Naive thymus-derived CD4-positive, alpha-beta T cell (primary cell): Measurements from ENCODE around the gene IMP3. TPM values are rescaled to one million over a fixed set of nuclear protein-coding genes. Genes with fewer than 3 reads are reported as not detected.
A peak's percentile ranks its signal among the peaks of the same experiment; 100 is the strongest.

Experiments used
- ATAC-seq: fragments of 150-1000 bp; cut with Tn5 transposase; 2 replicates; pipeline ENCODE4 v1.10.0; 2021; ENCODE audit warnings: mild to moderate bottlenecking, moderate library complexity
- CTCF ChIA-PET: fragments of 350-600 bp; sonication (Branson Sonifier 250); formaldehyde crosslinking; loops from one replicate; lab custom pipeline; 2021; ENCODE audit warnings: antibody characterized with exemption; lab: Charles Lee
- POLR2A ChIA-PET: fragments of 350-600 bp; sonication (Branson Sonifier 250); formaldehyde crosslinking; loops from one replicate; lab custom pipeline; 2021; ENCODE audit warnings: antibody characterized with exemption, inconsistent platforms; lab: Charles Lee
- DNase-seq, 9 donors: peaks; one replicate each; pipeline versions ENCODE4 v3.0.0 to v3.0.0-alpha.2; 2020 to 2022; ENCODE audit warnings: mixed read lengths in 1 of 9
- H3K27ac ChIP-seq: one replicate; pipeline ENCODE4 v1.7.0; 2013; ENCODE audit warnings: mild to moderate bottlenecking, low read depth, low read length, moderate library complexity
- H3K27me3 ChIP-seq, 2 donors: one replicate each; pipeline ENCODE4 v1.7.0; 2013; ENCODE audit warnings: low read length in 2 of 2, mild to moderate bottlenecking in 2 of 2, moderate library complexity in 2 of 2; ENCODE audit not compliant: control insufficient read depth in 2 of 2, insufficient read depth in 2 of 2
- H3K36me3 ChIP-seq, 3 experiments: 1 replicate in 2 of 3; 2 replicates in 1 of 3; pipeline ENCODE4 v1.7.0; 2013; ENCODE audit warnings: low read length in 3 of 3, mild to moderate bottlenecking in 3 of 3, moderate library complexity in 1 of 3; ENCODE audit not compliant: insufficient read depth in 3 of 3, control insufficient read depth in 2 of 3
- H3K4me1 ChIP-seq, 2 donors: one replicate each; pipeline ENCODE4 v1.7.0; 2013; ENCODE audit warnings: low read length in 2 of 2, mild to moderate bottlenecking in 2 of 2, moderate library complexity in 1 of 2; ENCODE audit not compliant: control insufficient read depth in 2 of 2, insufficient read depth in 2 of 2
- H3K4me3 ChIP-seq: 2 replicates; pipeline ENCODE4 v1.7.0; 2013; ENCODE audit warnings: mild to moderate bottlenecking, low read length
- H3K9me3 ChIP-seq, 3 experiments: 1 replicate in 2 of 3; 2 replicates in 1 of 3; pipeline ENCODE4 v1.7.0; 2013; ENCODE audit warnings: low read length in 3 of 3; ENCODE audit not compliant: control insufficient read depth in 2 of 3
- H3K27ac Mint-ChIP-seq, 9 donors: one replicate each; pipeline ENCODE4 v1.8.0; 2020 to 2022; ENCODE audit warnings: mixed read lengths in 9 of 9, mild to moderate bottlenecking in 8 of 9, moderate library complexity in 5 of 9, inconsistent platforms in 2 of 9
- H3K27me3 Mint-ChIP-seq, 5 donors: one replicate each; pipeline ENCODE4 v1.8.0; 2021 to 2022; ENCODE audit warnings: mixed read lengths in 5 of 5, mild to moderate bottlenecking in 1 of 5
- H3K36me3 Mint-ChIP-seq, 5 donors: one replicate each; pipeline ENCODE4 v1.8.0; 2020 to 2022; ENCODE audit warnings: mixed read lengths in 5 of 5, mild to moderate bottlenecking in 3 of 5, inconsistent platforms in 1 of 5
- H3K4me1 Mint-ChIP-seq, 7 donors: one replicate each; pipeline ENCODE4 v1.8.0; 2020 to 2022; ENCODE audit warnings: mixed read lengths in 7 of 7, mild to moderate bottlenecking in 3 of 7, inconsistent platforms in 1 of 7
- H3K4me3 Mint-ChIP-seq, 10 donors: one replicate each; pipeline ENCODE4 v1.8.0; 2020 to 2022; ENCODE audit warnings: mild to moderate bottlenecking in 10 of 10, mixed read lengths in 10 of 10, moderate library complexity in 6 of 10, inconsistent platforms in 2 of 10
- H3K9me3 Mint-ChIP-seq, 11 donors: one replicate each; pipeline ENCODE4 v1.8.0; 2020 to 2022; ENCODE audit warnings: mixed read lengths in 11 of 11, mild to moderate bottlenecking in 4 of 11, inconsistent platforms in 1 of 11, moderate library complexity in 1 of 11
- intact Hi-C, 2 donors: fragments of 100-400 bp; cut with micrococcal nuclease; formaldehyde crosslinking; loops; one replicate each; pipeline ENCODE4 v1.15.1; 2023
- polyA plus RNA-seq, 2 donors: library from polyadenylated mRNA; unstranded; fragments of 300-500 nt; fragmentation: Illumina TruSeq; gene quantifications; one replicate each; pipeline ENCODE4 v1.2.3, GENCODE V29; 2021
- total RNA-seq, 6 experiments: library from RNA in 5 of 6; stranded (reverse) in 5 of 6; gene quantifications; 1 replicate in 5 of 6; 2 replicates in 1 of 6; pipeline ENCODE4 v1.2.3 and lab custom pipeline; 2021 to 2026

IMP3 gene
- total and polyA plus RNA-seq, 7 experiments from 2014 or later, result 32.3 to 325 (median 97.6) TPM

DNA sequence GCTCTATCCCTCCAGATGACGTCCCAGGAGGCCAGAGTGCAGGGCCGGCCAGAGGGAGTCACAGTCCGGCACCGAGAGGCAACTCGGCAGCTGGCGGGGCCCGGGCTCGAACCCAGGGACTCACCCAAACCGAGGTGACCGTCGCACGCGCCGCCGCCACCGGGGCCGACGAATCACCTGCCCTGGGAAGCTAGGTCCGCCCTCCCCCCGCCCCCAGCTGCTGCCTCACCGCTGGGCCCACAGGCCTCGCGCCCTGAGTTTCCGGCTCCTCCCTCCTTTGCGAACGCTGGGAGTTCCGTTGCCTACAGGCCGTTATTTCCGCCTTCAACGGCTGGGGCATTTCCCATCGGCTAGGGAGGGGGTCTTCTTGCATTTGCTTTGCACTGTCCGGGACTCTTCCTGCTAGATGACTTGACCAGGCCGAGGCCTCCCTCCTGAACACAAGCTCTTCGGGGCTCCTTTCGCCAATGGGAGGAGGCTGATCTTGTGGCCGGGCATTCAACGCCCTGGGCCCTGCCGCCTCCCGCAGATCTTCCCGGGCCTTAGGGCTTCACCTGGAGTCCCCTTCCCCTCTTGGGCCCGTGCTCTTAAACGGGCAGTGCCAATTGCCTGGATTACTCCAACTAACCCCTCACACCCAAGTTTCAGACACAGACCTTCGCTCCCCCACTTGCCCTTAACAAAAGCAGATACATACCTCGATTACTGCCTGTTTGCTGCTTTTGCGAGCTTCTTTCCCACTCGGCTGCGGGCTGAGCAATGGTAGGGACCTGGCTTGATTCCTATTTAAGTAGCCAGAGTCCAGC, 14.3 kb downstream of the IMP3 start, which contains the start of gene SNUPN:
Gene SNUPN, minus strand, starts transcription at position 184 of the 806 bp plus-strand sequence. CDS start 4,674 bp downstream, outside the sequence.
- Mint-ChIP-seq H3K4me1 (peaks cover 22 to 41% (median 35%) of the 10 kb centered on the region in 7 donors), H3K9me3 (no peaks in the 10 kb centered on the region), H3K27me3 (no peaks in the 10 kb centered on the region), H3K36me3 (peaks cover 0 to 7% (median 3%) of the 10 kb centered on the region in 5 donors), H3K27ac (peak within 1 kb of the TSS; percentile 92 to 99 (median 96)), H3K4me3 (peak within 1 kb of the TSS; percentile 85 to 99 (median 92))
- DNase-seq (peak; percentile 75 to 92 (median 88)), ATAC-seq (peak; percentile 97)
- H3K4me1 ChIP-seq, result peaks cover 11 to 16% of the 10 kb centered on the region in 2 donors
- H3K9me3 ChIP-seq, result no peaks in the 10 kb centered on the region
- H3K36me3 ChIP-seq, result peaks cover 0 to 4% (median 0%) of the 10 kb centered on the region in 3 experiments
- ChIA-PET POLR2A (interaction anchor here (0.6 to 3.7 kb wide), 24 partner anchors 12 to 1010 kb away, joined by 3 to 175 read pairs (median 4); partner anchors contain the start of genes CLK3, IMP3, MAN2C1 and PPCDC), CTCF (interaction anchor here (0.6 to 1.9 kb wide), 6 partner anchors 15 to 838 kb away, joined by 3 to 19 read pairs (median 6); partner anchors contain the start of genes IMP3 and MAN2C1)
- H3K4me3 ChIP-seq, result peak within 1 kb of the TSS; percentile 100
- H3K27ac ChIP-seq, result peak within 1 kb of the TSS; percentile 97
- no peaks in the 10 kb centered on the region for H3K27me3 ChIP-seq
- intact Hi-C loops, result loop anchor here (1.0 to 5.0 kb wide), 14 partner anchors 15 to 928 kb away; partner anchors contain the start of genes IMP3 (in 2 of the 2), MAN2C1 (in 2 of the 2), PTPN9 (in 2 of the 2) and C15orf39 (in 1 of the 2)

DNA sequence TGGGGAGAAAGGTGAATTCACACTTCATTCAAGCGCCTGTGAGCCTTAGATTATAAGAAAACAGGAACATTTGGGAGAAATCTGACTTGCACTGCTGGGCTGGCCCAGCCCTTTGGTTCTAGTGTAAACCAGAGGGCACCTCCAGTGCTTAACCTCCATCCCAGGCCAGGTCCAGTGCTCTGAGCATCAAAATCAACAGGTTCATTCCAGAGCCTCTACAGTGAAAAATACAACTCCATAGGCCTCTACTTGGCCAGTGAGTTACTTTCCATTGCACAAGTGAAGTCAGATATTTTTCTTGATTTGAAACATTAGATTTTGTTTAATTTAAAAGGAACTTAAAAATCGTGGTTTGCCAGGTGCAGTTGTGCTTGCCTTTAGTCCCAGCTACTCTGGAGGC, 17.5 kb downstream of the IMP3 start:
- Mint-ChIP-seq H3K36me3 (peaks cover 0 to 17% (median 6%) of the 10 kb centered on the region in 5 donors), H3K27ac (peak overlapping the region; percentile 10 to 84 (median 66)), H3K4me1 (peaks cover 31 to 49% (median 40%) of the 10 kb centered on the region in 7 donors), H3K9me3 (no peaks in the 10 kb centered on the region), H3K27me3 (no peaks in the 10 kb centered on the region), H3K4me3 (peak overlapping the region in 7 of 10 donors; percentile 1 to 38 (median 23))
- ChIA-PET POLR2A (interaction anchor here (0.7 to 1.0 kb wide), 2 partner anchors 65 to 255 kb away, joined by 4 read pairs; no protein-coding TSS in a partner anchor), CTCF (no interaction called here)
- H3K4me1 ChIP-seq, result peaks cover 18 to 23% of the 10 kb centered on the region in 2 donors
- no peaks in the 10 kb centered on the region for H3K27me3 ChIP-seq
- no peak for DNase-seq
- H3K4me3 ChIP-seq, result no peak overlapping the region
- H3K27ac ChIP-seq, result peak overlapping the region; percentile 11
- ATAC-seq, result no peak
- H3K9me3 ChIP-seq, result no peaks in the 10 kb centered on the region
- H3K36me3 ChIP-seq, result peaks cover 0 to 32% (median 0%) of the 10 kb centered on the region in 3 experiments
- intact Hi-C loops, result no loop called here

DNA sequence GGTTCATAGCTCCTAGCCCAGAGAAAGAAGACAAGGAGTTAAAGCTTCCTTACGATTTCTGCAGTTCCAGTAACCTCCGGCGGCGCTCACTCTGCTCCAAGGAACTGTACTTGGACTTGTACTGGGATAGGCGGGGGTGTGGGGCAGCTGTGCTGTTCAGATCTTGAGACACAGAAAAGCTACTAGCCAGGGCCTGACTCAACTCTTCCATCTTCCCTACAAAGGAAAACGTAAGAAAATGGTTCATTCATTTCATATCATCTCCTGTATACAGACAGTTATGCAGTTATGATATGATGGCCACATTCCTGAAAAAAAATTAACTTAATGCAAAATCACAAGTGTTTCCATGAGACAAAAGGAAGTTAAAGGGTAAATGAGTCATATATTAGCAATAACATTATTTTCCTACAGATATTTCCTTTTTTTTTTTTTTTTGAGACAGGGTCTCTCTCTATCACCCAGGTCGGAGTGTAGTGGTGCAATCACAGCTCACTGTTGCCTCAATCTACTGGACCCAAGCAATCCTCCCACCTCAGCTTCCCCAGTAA, 19.1 kb downstream of the IMP3 start:
- no peaks in the 10 kb centered on the region for H3K27me3 Mint-ChIP-seq
- H3K27ac Mint-ChIP-seq, result peak overlapping the region; percentile 13 to 86 (median 77)
- Histone ChIP-seq H3K4me1 (peaks cover 10 to 15% of the 10 kb centered on the region in 2 donors), H3K9me3 (no peaks in the 10 kb centered on the region), H3K36me3 (peaks cover 4 to 48% (median 7%) of the 10 kb centered on the region in 3 experiments), H3K4me3 (no peak overlapping the region), H3K27ac (peak overlapping the region; percentile 44), H3K27me3 (no peaks in the 10 kb centered on the region)
- intact Hi-C loops, result loop anchor here in 1 of 2 donors (2.0 kb wide), 1 partner anchor 14 kb away; no protein-coding TSS in a partner anchor
- peaks cover 1 to 28% (median 14%) of the 10 kb centered on the region in 5 donors for H3K36me3 Mint-ChIP-seq
- peak overlapping the region in 9 of 10 donors; percentile 32 to 68 (median 42) for H3K4me3 Mint-ChIP-seq
- ChIA-PET POLR2A (interaction anchor here (0.6 to 3.4 kb wide), 4 partner anchors 14 to 39 kb away, joined by 3 to 15 read pairs (median 4); partner anchors contain the start of gene IMP3), CTCF (interaction anchor here (1.5 kb wide), 1 partner anchor 112 kb away, joined by 4 read pairs; no protein-coding TSS in a partner anchor)
- peaks cover 25 to 42% (median 36%) of the 10 kb centered on the region in 7 donors for H3K4me1 Mint-ChIP-seq
- ATAC-seq, result no peak
- DNase-seq, result no peak
- H3K9me3 Mint-ChIP-seq, result peaks cover 0 to 1% (median 0%) of the 10 kb centered on the region in 11 donors

DNA sequence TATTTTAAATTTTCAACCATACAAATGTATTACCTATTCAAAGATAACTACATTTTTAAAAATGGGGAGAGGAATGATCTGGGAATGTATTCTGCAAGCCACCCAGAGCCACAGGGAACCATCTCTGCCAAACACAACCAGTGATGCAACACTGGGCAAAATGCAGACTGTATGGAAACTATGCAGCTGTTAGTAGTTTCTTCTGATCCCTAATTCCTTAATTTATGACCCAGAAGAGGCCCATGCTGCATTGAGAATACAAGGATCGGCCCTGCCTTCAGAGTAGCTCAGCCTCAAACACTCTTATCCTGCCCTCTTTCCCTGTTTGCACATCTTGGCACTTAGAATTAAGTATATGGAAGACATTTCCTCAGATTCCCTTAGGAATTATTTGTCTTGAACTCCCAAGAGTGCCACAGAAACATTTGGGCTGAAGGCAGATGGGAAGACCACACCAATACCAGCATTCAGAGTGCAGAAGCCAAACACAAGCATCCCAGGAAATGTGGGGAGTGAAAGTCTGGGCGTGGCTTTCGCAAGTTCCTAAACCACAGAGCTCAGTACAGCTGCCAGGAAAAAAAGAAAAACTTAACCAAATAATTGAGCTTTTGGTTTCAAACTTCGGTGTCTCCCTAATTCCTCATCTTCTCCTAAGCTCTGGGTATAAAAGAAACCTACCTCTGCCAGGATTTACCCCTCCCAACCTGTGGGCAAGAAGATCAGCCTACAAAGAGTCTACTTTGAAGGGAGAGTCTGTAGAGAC, 19.8 kb downstream of the IMP3 start:
- peak overlapping the region; percentile 44 for H3K27ac ChIP-seq
- ATAC-seq (no peak), DNase-seq (no peak)
- H3K27me3 Mint-ChIP-seq, result no peaks in the 10 kb centered on the region
- peaks cover 26 to 45% (median 33%) of the 10 kb centered on the region in 7 donors for H3K4me1 Mint-ChIP-seq
- no peaks in the 10 kb centered on the region for H3K27me3 ChIP-seq
- peaks cover 4 to 52% (median 7%) of the 10 kb centered on the region in 3 experiments for H3K36me3 ChIP-seq
- peaks cover 0 to 1% (median 0%) of the 10 kb centered on the region in 11 donors for H3K9me3 Mint-ChIP-seq
- peak overlapping the region in 8 of 10 donors; percentile 26 to 68 (median 39) for H3K4me3 Mint-ChIP-seq
- CTCF ChIA-PET, result interaction anchor here (0.6 to 1.5 kb wide), 2 partner anchors 112 to 1055 kb away, joined by 3 to 4 read pairs; no protein-coding TSS in a partner anchor
- H3K9me3 ChIP-seq, result no peaks in the 10 kb centered on the region
- intact Hi-C loops, result loop anchor here in 1 of 2 donors (2.0 kb wide), 1 partner anchor 13 kb away; no protein-coding TSS in a partner anchor
- peak overlapping the region; percentile 13 to 91 (median 79) for H3K27ac Mint-ChIP-seq
- H3K4me1 ChIP-seq, result peaks cover 9 to 15% of the 10 kb centered on the region in 2 donors
- POLR2A ChIA-PET, result interaction anchor here (0.6 to 3.4 kb wide), 5 partner anchors 13 to 108 kb away, joined by 3 to 15 read pairs (median 3); partner anchors contain the start of gene IMP3
- no peak overlapping the region for H3K4me3 ChIP-seq
- H3K36me3 Mint-ChIP-seq, result peaks cover 4 to 34% (median 17%) of the 10 kb centered on the region in 5 donors

DNA sequence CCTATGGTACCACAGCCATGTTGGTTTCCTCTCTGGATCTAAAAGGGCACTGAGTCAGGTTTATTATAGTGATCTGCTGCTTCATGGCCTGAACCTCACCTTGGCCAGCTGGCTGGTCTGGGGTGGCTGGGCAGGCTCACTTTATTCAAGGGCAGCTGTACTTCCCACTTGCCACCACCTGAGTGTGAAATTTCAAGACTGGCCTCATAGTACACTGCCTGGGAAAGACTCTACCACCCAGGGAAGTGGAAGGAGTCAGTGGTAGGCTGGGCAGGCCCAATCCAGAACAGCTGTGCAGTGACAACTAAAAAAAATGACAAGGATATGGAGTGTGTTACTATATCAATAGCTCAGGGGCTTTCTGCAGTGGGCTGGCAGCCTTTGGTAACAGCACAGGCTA, 23.3 kb downstream of the IMP3 start:
- CTCF ChIA-PET, result no interaction called here

More for the DNA sequence above, 23.3 kb downstream of the IMP3 start:
- Mint-ChIP-seq H3K27me3 (no peaks in the 10 kb centered on the region), H3K27ac (peak overlapping the region in 3 of 9 donors; percentile 26 to 90 (median 56)), H3K9me3 (peaks cover 0 to 1% (median 0%) of the 10 kb centered on the region in 11 donors), H3K4me3 (no peak overlapping the region), H3K4me1 (peaks cover 20 to 30% (median 22%) of the 10 kb centered on the region in 7 donors), H3K36me3 (peaks cover 13 to 52% (median 35%) of the 10 kb centered on the region in 5 donors)
- intact Hi-C loops, result no loop called here
- Histone ChIP-seq H3K27me3 (no peaks in the 10 kb centered on the region), H3K27ac (no peak overlapping the region), H3K36me3 (peaks cover 7 to 77% (median 9%) of the 10 kb centered on the region in 3 experiments), H3K4me3 (no peak overlapping the region), H3K9me3 (no peaks in the 10 kb centered on the region), H3K4me1 (peaks cover 9 to 15% of the 10 kb centered on the region in 2 donors)
- DNase-seq, result no peak
- POLR2A ChIA-PET, result no interaction called here
- no peak for ATAC-seq
